RWPE2 (cell line): ENCODE measurements around the gene TCTN3.
A peak's percentile ranks its signal among the peaks of the same experiment; 100 is the strongest.

ENCODE experiments used
- ATAC-seq: fragments of 200-7000 bp; cut with Tn5 transposase; 3 replicates; pipeline ENCODE4 v1.9.1; 2021; ENCODE audit warnings: low read depth
- DNase-seq: peaks from one replicate; pipeline ENCODE4 v3.0.0-alpha.2; 2020; ENCODE audit warnings: low spot score
- H3K27ac ChIP-seq: fragments of 450-650 bp; 2 replicates; pipeline ENCODE4 v1.5.1; 2017; ENCODE audit warnings: mild to moderate bottlenecking; ENCODE audit not compliant: poor library complexity, severe bottlenecking
- H3K27me3 ChIP-seq: fragments of 250-450 bp; sonication (Bioruptor Pico); 2 replicates; pipeline ENCODE4 v1.5.1; 2021; ENCODE audit warnings: mild to moderate bottlenecking, moderate library complexity; ENCODE audit not compliant: insufficient read depth, poor library complexity, severe bottlenecking
- H3K36me3 ChIP-seq: fragments of 250-450 bp; sonication (Bioruptor Pico); 2 replicates; pipeline ENCODE4 v1.5.1; 2020; ENCODE audit warnings: low read depth, mild to moderate bottlenecking, moderate library complexity
- H3K4me1 ChIP-seq: fragments of 250-450 bp; sonication (Bioruptor Pico); 2 replicates; pipeline ENCODE4 v1.5.1; 2021; ENCODE audit warnings: mild to moderate bottlenecking, moderate library complexity; ENCODE audit not compliant: insufficient read depth, poor library complexity, severe bottlenecking
- H3K4me3 ChIP-seq: fragments of 250-450 bp; sonication (Bioruptor Pico); 2 replicates; pipeline ENCODE4 v1.5.1; 2021; ENCODE audit warnings: mild to moderate bottlenecking, moderate library complexity; ENCODE audit not compliant: severe bottlenecking
- H3K9me3 ChIP-seq: fragments of 250-450 bp; sonication (Bioruptor Pico); 2 replicates; pipeline ENCODE4 v1.5.1; 2021; ENCODE audit warnings: mild to moderate bottlenecking, moderate library complexity; ENCODE audit not compliant: severe bottlenecking
- TF ChIP-seq, protein P1 (sequence below): fragments of 450-650 bp; IDR thresholded peaks from one replicate; pipeline ENCODE4 v1.5.1; 2017; ENCODE audit warnings: mild to moderate bottlenecking, moderate library complexity; ENCODE audit not compliant: poor library complexity, severe bottlenecking

Gene TCTN3

GRCh38 chr10:95656291-95657164, 37.2 kb downstream of the TCTN3 start, which contains the start of gene ALDH18A1:
ALDH18A1 (minus strand) TSS chr10:95656711; CDS start chr10:95653377, 3,334 bp downstream.
- H3K27me3 ChIP-seq, result no peaks in the 10 kb centered on the region
- peaks cover 23% of the 10 kb centered on the region for H3K36me3 ChIP-seq
- DNase-seq, result peak; percentile 88
- ATAC-seq, result peak; percentile 90
- TF ChIP-seq, protein P1, sequence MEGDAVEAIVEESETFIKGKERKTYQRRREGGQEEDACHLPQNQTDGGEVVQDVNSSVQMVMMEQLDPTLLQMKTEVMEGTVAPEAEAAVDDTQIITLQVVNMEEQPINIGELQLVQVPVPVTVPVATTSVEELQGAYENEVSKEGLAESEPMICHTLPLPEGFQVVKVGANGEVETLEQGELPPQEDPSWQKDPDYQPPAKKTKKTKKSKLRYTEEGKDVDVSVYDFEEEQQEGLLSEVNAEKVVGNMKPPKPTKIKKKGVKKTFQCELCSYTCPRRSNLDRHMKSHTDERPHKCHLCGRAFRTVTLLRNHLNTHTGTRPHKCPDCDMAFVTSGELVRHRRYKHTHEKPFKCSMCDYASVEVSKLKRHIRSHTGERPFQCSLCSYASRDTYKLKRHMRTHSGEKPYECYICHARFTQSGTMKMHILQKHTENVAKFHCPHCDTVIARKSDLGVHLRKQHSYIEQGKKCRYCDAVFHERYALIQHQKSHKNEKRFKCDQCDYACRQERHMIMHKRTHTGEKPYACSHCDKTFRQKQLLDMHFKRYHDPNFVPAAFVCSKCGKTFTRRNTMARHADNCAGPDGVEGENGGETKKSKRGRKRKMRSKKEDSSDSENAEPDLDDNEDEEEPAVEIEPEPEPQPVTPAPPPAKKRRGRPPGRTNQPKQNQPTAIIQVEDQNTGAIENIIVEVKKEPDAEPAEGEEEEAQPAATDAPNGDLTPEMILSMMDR, result no peak
- peak within 1 kb of the TSS; percentile 28 for H3K27ac ChIP-seq
- peak within 1 kb of the TSS; percentile 76 for H3K4me3 ChIP-seq
- no peaks in the 10 kb centered on the region for H3K9me3 ChIP-seq
- H3K4me1 ChIP-seq, result no peaks in the 10 kb centered on the region

DNA sequence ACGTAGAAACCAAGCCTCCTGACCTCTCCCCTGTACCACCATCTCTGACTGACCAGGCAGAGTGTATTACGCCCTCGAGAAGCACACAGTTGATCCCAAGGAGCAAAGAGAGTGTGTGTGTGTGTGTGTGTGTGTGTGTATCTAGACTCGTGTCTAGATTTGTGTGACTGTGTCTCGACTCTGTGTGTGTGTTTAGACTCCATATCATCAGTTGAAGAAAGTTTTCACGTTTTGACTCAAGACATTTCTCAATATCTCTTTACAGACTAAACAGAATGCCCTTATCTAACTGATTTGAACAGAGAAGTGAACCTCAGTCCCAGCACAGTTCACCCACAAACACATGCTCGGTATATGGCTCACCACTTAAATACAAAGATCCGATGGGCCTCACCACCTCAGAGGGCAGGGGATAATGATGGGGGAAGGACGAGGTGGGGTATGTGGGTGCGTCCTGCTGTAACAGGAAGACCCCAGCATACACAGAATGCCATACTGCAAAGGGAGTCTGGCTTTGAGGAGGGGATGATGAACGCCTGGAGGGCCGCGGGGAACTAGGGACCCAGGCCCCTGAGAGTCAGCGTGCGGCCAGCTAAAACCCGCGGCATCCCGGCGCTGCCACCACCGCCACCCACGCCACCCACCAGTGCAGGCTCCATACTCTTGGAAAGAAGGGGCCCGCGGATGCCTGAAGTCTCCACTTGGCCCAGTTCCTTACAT, 38.0 kb downstream of the TCTN3 start:
- peak overlapping the region; percentile 28 for H3K27ac ChIP-seq
- DNase-seq, result no peak
- H3K27me3 ChIP-seq, result no peaks in the 10 kb centered on the region

GRCh38 chr10:95653895-95654294, 39.8 kb downstream of the TCTN3 start:
- H3K9me3 ChIP-seq, result no peaks in the 10 kb centered on the region
- H3K4me1 ChIP-seq, result no peaks in the 10 kb centered on the region
- H3K4me3 ChIP-seq, result no peak overlapping the region
- no peaks in the 10 kb centered on the region for H3K27me3 ChIP-seq
- no peak overlapping the region for H3K27ac ChIP-seq
- H3K36me3 ChIP-seq, result peaks cover 38% of the 10 kb centered on the region
- DNase-seq (no peak), ATAC-seq (no peak)
- TF ChIP-seq, protein P1, result no peak

More for the DNA sequence above, 38.0 kb downstream of the TCTN3 start:
- ATAC-seq, result peak; percentile 24; the same call in 2 of the 3 replicates
- Histone ChIP-seq H3K4me3 (peak overlapping the region; percentile 76), H3K4me1 (no peaks in the 10 kb centered on the region), H3K36me3 (peaks cover 31% of the 10 kb centered on the region), H3K9me3 (no peaks in the 10 kb centered on the region)
- TF ChIP-seq, protein P1, result no peak

DNA sequence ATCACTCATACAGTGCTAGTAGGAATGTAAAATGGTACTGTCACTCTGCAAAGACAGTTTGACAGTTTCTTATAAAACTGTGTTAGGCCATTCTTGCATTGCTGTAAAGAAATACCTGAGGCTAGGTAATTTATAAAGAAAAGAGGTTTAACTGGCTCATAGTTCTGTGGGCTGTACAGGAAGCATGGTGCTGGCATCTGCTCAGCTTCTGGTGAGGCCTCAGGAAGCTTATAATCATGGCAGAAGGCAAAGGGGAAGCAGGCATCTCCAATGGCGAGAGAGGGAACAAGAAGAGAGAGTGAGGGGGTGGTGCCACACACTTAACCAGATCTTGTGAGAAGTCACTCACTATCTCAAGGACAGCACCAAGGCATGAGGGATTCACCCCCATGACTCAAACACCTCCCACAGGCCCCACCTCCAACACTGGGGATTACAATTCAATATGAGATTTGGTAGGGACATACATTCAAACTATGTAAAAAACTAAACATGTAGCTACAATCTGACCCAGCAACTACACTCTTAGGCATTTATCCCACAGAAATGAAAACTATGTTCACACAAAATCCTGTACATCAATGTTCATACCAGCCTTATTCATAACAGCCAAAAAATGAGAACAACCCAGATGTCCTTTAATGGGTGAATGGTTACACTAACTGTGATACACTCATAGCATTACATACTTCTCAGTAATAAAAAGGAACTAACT, 42.2 kb downstream of the TCTN3 start:
- Histone ChIP-seq H3K4me1 (no peaks in the 10 kb centered on the region), H3K9me3 (no peaks in the 10 kb centered on the region), H3K4me3 (no peak overlapping the region), H3K27ac (no peak overlapping the region), H3K27me3 (no peaks in the 10 kb centered on the region), H3K36me3 (peaks cover 58% of the 10 kb centered on the region)
- no peak for DNase-seq
- no peak for ATAC-seq
- TF ChIP-seq, protein P1, result no peak
